GM23338 (cell line): ENCODE measurements around the gene OR56B1. TPM values are rescaled to one million over a fixed set of nuclear protein-coding genes. Genes with fewer than 3 reads are reported as not detected.

Source experiments
- ATAC-seq: fragments of 200-7000 bp; cut with Tn5 transposase; 3 replicates; pipeline ENCODE4 v1.9.1; 2020
- DNase-seq: peaks from one replicate; pipeline ENCODE4 v3.0.0-alpha.2; 2015; ENCODE audit warnings: low spot score
- H2AFZ ChIP-seq: fragments of 200-600 bp; sonication (generic); 2 replicates; pipeline ENCODE4 v1.8.0; 2016; ENCODE audit warnings: antibody characterized with exemption, mild to moderate bottlenecking, moderate library complexity
- H3F3A ChIP-seq: fragments of 200-600 bp; sonication (generic); replicated peaks from 2 replicates; pipeline ENCODE4 v1.8.0; 2017; ENCODE audit warnings: antibody characterized with exemption, mixed run types, low read depth
- H3K27ac ChIP-seq: fragments of 200-600 bp; sonication (generic); 2 replicates; pipeline ENCODE4 v1.6.1; 2016; ENCODE audit warnings: low read depth
- H3K27me3 ChIP-seq: fragments of 200-600 bp; sonication (generic); 2 replicates; pipeline ENCODE4 v1.8.0; 2016; ENCODE audit warnings: mild to moderate bottlenecking, mixed run types, moderate library complexity; ENCODE audit not compliant: insufficient read depth
- H3K36me3 ChIP-seq: fragments of 200-600 bp; sonication (generic); 2 replicates; pipeline ENCODE4 v1.8.0; 2016; ENCODE audit warnings: mild to moderate bottlenecking; ENCODE audit not compliant: insufficient read depth
- H3K4me1 ChIP-seq: fragments of 200-600 bp; sonication (generic); 2 replicates; pipeline ENCODE4 v1.8.0; 2016; ENCODE audit warnings: mild to moderate bottlenecking, moderate library complexity; ENCODE audit not compliant: insufficient read depth
- H3K4me2 ChIP-seq: fragments of 200-600 bp; sonication (generic); 2 replicates; pipeline ENCODE4 v1.7.1; 2017; ENCODE audit warnings: mixed run types
- H3K4me3 ChIP-seq: fragments of 200-600 bp; sonication (generic); 2 replicates; pipeline ENCODE4 v1.6.1; 2016; ENCODE audit warnings: mixed run types
- H3K79me2 ChIP-seq: fragments of 200-600 bp; sonication (generic); replicated peaks from 2 replicates; pipeline ENCODE4 v1.8.0; 2017; ENCODE audit warnings: mild to moderate bottlenecking; ENCODE audit not compliant: insufficient read depth
- H3K9me2 ChIP-seq: fragments of 200-600 bp; sonication (generic); 2 replicates; pipeline ENCODE4 v1.8.0; 2017; ENCODE audit not compliant: insufficient read depth
- H4K20me1 ChIP-seq: fragments of 200-600 bp; sonication (generic); replicated peaks from 2 replicates; pipeline ENCODE4 v1.8.0; 2017; ENCODE audit warnings: mild to moderate bottlenecking; ENCODE audit not compliant: insufficient read depth
- H3K27ac Mint-ChIP-seq: 2 replicates; pipeline ENCODE4 v1.8.0; 2020; ENCODE audit warnings: inconsistent platforms, mild to moderate bottlenecking, moderate library complexity, mixed read lengths
- H3K27me3 Mint-ChIP-seq: 3 replicates; pipeline ENCODE4 v1.8.0; 2022; ENCODE audit warnings: low read depth, mild to moderate bottlenecking, moderate library complexity, mixed read lengths, inconsistent platforms; ENCODE audit not compliant: insufficient read depth, poor library complexity
- H3K36me3 Mint-ChIP-seq: 3 replicates; pipeline ENCODE4 v1.8.0; 2021; ENCODE audit warnings: low read depth, mild to moderate bottlenecking, inconsistent platforms, moderate library complexity, mixed read lengths
- H3K4me1 Mint-ChIP-seq: 3 replicates; pipeline ENCODE4 v1.8.0; 2020; ENCODE audit warnings: mild to moderate bottlenecking, inconsistent platforms, mixed read lengths
- H3K4me3 Mint-ChIP-seq: 3 replicates; pipeline ENCODE4 v1.8.0; 2021; ENCODE audit warnings: moderate library complexity, mild to moderate bottlenecking, inconsistent platforms, mixed read lengths
- H3K9me3 Mint-ChIP-seq: 3 replicates; pipeline ENCODE4 v1.8.0; 2020; ENCODE audit warnings: moderate library complexity, mild to moderate bottlenecking, inconsistent platforms, mixed read lengths
- CREB1 ChIP-seq: fragments of 250-450 bp; sonication (Bioruptor Pico); IDR thresholded peaks from 2 replicates; pipeline ENCODE4 v1.5.0; 2020; ENCODE audit warnings: low read depth, mild to moderate bottlenecking, moderate library complexity
- CTCF ChIP-seq, 2 experiments: fragments of 200-600 bp in 1 of 2; sonication (generic) in 1 of 2; conservative IDR thresholded peaks; 2 replicates each; pipeline versions ENCODE4 v1.5.1 to v1.6.1; 2016 to 2017; ENCODE audit warnings: antibody characterized with exemption in 2 of 2, low read depth in 2 of 2, mild to moderate bottlenecking in 2 of 2, moderate library complexity in 1 of 2
- EZH2 ChIP-seq: fragments of 200-600 bp; sonication (generic); IDR thresholded peaks from one replicate; pipeline ENCODE4 v1.8.0; 2017; ENCODE audit warnings: antibody characterized with exemption, mild to moderate bottlenecking, low read depth; ENCODE audit not compliant: unreplicated experiment
- EZH2phosphoT487 ChIP-seq: fragments of 200-600 bp; sonication (generic); IDR thresholded peaks from one replicate; pipeline ENCODE4 v1.8.1; 2018; ENCODE audit warnings: antibody characterized with exemption; ENCODE audit not compliant: unreplicated experiment
- JUNB ChIP-seq: IDR thresholded peaks from one replicate; pipeline ENCODE4 v1.6.1; 2016; ENCODE audit warnings: antibody characterized with exemption; ENCODE audit not compliant: unreplicated experiment
- NANOG ChIP-seq: IDR thresholded peaks from 2 replicates; pipeline ENCODE4 v1.6.1; 2016; ENCODE audit warnings: antibody characterized with exemption, borderline replicate concordance
- POLR2AphosphoS5 ChIP-seq: IDR thresholded peaks from 2 replicates; pipeline ENCODE4 v1.6.1; 2016; ENCODE audit warnings: antibody characterized with exemption, low read depth
- REST ChIP-seq: IDR thresholded peaks from one replicate; pipeline ENCODE4 v1.6.1; 2018; ENCODE audit warnings: antibody characterized with exemption; ENCODE audit not compliant: unreplicated experiment
- STAT1 ChIP-seq: IDR thresholded peaks from one replicate; pipeline ENCODE4 v1.6.1; 2016; ENCODE audit warnings: antibody characterized with exemption; ENCODE audit not compliant: unreplicated experiment
- ZNF114 ChIP-seq: fragments of 250-450 bp; sonication (Bioruptor Pico); IDR thresholded peaks from 2 replicates; pipeline ENCODE4 v1.5.0; 2020; ENCODE audit warnings: mild to moderate bottlenecking, moderate library complexity
- ZNF331 ChIP-seq: fragments of 250-450 bp; sonication (Bioruptor Pico); IDR thresholded peaks from 2 replicates; pipeline ENCODE4 v1.5.0; 2020; ENCODE audit warnings: low read depth, mild to moderate bottlenecking, moderate library complexity
- ZNF462 ChIP-seq: fragments of 250-450 bp; sonication (Bioruptor Pico); IDR thresholded peaks from 2 replicates; pipeline ENCODE4 v1.5.0; 2020; ENCODE audit warnings: mild to moderate bottlenecking, moderate library complexity
- polyA plus RNA-seq: library from polyadenylated mRNA; unstranded; fragments of >200 nt; fragmentation: Nextera tagmentation; extraction: Ambion mirVana; gene quantifications from 2 replicates; pipeline ENCODE4 v1.2.1, GENCODE V29; 2016
- total RNA-seq: library from RNA; depleted of rRNA; stranded (reverse); fragments of >200 nt; shearing (Covaris generic); gene quantifications from 2 replicates; pipeline ENCODE4 v1.2.3, GENCODE V29; 2014
- TF ChIP-seq, protein P1 (sequence below): IDR thresholded peaks from 2 replicates; pipeline ENCODE4 v1.6.1; 2016; ENCODE audit warnings: antibody characterized with exemption

OR56B1 gene
- total and polyA plus RNA-seq, 2 experiments from 2014 or later = 0.28 TPM; not detected in 1

- ATAC-seq = no peak
- no peak for TF ChIP-seq ZNF114 (CRISPR knock-in tag)
- TF ChIP-seq CTCF (conservative IDR thresholded peaks at IDR 0.05; ENCODE audit: low read depth in 2 of 2) = no peak
- TF ChIP-seq REST = no peak
- TF ChIP-seq JUNB = no peak
- TF ChIP-seq EZH2 = no peak
- no peak for TF ChIP-seq CREB1
- TF ChIP-seq POLR2AphosphoS5 = no peak
- no peak for TF ChIP-seq ZNF462
- no peak for TF ChIP-seq STAT1
- no peak for TF ChIP-seq EZH2phosphoT487
- TF ChIP-seq ZNF331 = no peak
- TF ChIP-seq NANOG = no peak
- TF ChIP-seq, protein P1, sequence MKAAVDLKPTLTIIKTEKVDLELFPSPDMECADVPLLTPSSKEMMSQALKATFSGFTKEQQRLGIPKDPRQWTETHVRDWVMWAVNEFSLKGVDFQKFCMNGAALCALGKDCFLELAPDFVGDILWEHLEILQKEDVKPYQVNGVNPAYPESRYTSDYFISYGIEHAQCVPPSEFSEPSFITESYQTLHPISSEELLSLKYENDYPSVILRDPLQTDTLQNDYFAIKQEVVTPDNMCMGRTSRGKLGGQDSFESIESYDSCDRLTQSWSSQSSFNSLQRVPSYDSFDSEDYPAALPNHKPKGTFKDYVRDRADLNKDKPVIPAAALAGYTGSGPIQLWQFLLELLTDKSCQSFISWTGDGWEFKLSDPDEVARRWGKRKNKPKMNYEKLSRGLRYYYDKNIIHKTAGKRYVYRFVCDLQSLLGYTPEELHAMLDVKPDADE = no peak
- peak overlapping the region; percentile 12; the same call in 1 of the 2 replicates for H3K4me2 ChIP-seq
- Mint-ChIP-seq H3K9me3 (peaks cover 13% of the 10 kb centered on the region; the same call in 2 of the 3 replicates), H3K27me3 (peaks cover 8% of the 10 kb centered on the region), H3K4me3 (no peak overlapping the region), H3K27ac (no peak overlapping the region), H3K36me3 (peaks cover 22% of the 10 kb centered on the region), H3K4me1 (peaks cover 41% of the 10 kb centered on the region)
- peaks cover 27% of the 10 kb centered on the region for H3K4me1 ChIP-seq
- peaks cover 22% of the 10 kb centered on the region for H3K79me2 ChIP-seq
- H3K27ac ChIP-seq = peak overlapping the region; percentile 70; the same call in 1 of the 2 replicates
- H3K36me3 ChIP-seq = no peaks in the 10 kb centered on the region
- no peaks in the 10 kb centered on the region for H3K27me3 ChIP-seq
- H2AFZ ChIP-seq = no peak overlapping the region
- no peak for DNase-seq
- no peaks in the 10 kb centered on the region for H4K20me1 ChIP-seq
- no peaks in the 10 kb centered on the region for H3F3A ChIP-seq
- H3K9me2 ChIP-seq = 0 out of 2 replicates have a peak, but pooled peaks cover 4% of the 10 kb centered on the region
- H3K4me3 ChIP-seq = no peak overlapping the region
Observed at GRCh38 chr11:5688482-5688881, 47.8 kb upstream of the OR56B1 start.
